Stimulated activated CD4-positive, alpha-beta T cell treated with anti-CD3 and anti-CD28 coated beads, Interleukin-4, amount 100 ng/mL, for 48 hours (primary cell): ENCODE measurements around the gene TRPV5.

ENCODE experiments used
- DNase-seq, 2 donors: peaks; one replicate each; pipeline ENCODE4 v3.0.0-alpha.2; 2020; ENCODE audit warnings: low read depth in 2 of 2

TRPV5 gene

GRCh38 chr7:142870566-142871259 lies 62.8 kb downstream of the TRPV5 start:
- DNase-seq, result no peak

DNA sequence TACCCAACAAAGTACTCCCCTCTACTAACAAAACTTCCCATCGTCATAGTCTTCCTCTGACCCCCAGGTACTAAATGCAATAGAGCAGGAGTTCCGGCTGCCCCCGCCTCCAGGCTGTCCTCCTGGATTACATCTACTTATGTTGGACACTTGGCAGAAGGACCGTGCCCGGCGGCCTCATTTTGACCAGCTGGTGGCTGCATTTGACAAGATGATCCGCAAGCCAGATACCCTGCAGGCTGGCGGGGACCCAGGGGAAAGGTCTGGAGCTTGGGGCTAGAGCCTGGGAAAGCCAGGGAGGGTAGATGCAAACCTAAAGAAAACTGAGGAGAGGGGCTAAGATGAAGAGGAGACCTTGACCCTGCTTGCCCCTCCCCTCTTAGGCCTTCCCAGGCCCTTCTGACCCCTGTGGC lies 63.4 kb downstream of the TRPV5 start:
- no peak for DNase-seq

GRCh38 chr7:142869434-142869833 lies 64.1 kb downstream of the TRPV5 start:
- no peak for DNase-seq

DNA sequence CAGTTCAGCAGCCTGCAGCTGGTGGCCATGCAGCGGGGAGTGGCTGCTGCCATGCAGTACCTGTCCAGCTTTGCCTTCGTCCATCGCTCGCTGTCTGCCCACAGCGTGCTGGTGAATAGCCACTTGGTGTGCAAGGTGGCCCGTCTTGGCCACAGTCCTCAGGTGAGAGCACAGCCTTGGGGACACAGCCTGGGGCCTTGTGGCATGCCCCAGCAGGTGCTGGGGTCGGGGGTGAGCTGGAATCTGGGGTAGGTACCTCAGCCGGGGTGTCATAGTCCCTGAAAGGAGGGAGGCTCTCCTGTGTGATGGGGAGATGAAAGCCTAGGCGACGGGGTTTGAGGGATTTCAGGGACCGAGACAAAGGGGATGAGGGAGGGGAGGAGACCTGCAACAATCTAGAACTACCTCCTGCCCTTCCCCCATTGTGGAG lies 64.5 kb downstream of the TRPV5 start:
- no peak for DNase-seq

DNA sequence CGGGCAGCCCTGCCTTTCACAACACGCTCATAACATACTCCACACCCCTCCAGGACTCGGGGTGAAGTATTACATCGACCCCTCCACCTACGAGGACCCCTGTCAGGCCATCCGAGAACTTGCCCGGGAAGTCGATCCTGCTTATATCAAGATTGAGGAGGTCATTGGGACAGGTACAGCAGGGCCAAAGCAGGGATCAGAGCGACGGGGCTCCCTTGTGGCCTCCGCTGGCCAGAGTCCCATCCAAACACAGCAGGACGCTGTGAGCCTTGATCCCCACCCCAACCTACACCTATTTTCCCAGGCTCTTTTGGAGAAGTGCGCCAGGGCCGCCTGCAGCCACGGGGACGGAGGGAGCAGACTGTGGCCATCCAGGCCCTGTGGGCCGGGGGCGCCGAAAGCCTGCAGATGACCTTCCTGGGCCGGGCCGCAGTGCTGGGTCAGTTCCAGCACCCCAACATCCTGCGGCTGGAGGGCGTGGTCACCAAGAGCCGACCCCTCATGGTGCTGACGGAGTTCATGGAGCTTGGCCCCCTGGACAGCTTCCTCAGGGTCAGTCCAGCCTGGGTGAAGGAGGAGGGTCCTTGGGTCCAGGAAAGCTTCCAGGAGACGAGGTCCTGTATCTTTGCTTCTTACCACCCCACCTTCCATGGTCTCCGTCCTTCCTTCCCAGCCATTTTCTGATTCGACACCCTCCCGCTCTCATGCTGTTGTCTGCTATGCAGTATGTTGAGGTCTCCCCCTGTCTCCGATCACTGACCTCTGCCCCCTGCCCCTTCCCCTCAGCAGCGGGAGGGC lies 65.2 kb downstream of the TRPV5 start:
- DNase-seq, result no peak

- no peak for DNase-seq
Measured at GRCh38 chr7:142867398-142868187, 66.0 kb downstream of the TRPV5 start.

DNA sequence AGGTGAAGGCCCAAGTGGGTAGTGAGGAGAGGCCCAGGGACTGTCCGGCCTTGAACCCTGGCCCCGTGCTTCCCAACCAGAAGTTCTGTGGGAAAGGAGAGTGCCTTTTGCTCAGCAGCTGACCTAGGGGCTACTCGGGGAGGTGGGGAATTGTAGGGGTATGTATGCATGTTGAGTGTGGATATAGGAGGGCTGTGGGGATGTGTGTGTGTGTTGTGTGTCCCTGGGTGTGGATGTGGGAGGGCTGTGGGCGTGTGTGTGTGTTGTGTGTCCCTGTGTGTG lies 66.5 kb downstream of the TRPV5 start:
- no peak for DNase-seq

DNA sequence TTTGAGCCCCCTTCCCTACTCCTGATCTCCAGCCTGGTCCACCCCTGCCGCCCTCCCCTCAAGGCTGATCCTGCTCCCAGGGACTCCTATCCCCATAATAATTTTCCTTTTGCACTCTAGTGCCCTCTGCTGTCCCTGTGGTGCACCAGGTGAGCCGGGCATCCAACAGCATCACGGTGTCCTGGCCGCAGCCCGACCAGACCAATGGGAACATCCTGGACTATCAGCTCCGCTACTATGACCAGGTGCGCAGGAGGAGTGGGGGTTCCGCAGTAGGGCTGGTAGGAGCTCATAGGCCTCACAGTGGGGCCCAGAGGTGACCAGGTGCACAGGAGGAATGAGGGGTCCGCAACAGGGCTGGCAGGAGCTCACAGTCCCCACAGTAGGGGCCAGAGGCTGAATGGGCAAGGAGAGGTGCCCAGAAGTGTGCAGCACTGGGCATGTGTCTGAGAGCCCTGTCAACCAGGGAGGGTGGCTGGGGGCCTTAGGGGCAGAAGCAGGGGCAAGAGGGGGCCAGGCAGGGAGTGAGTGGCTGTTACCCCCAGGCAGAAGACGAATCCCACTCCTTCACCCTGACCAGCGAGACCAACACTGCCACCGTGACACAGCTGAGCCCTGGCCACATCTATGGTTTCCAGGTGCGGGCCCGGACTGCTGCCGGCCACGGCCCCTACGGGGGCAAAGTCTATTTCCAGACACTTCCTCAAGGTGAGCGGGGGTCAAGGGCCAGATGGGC lies 67.0 kb downstream of the TRPV5 start:
- no peak for DNase-seq

- DNase-seq, result no peak
Measured at GRCh38 chr7:142865766-142866165, 67.8 kb downstream of the TRPV5 start.

DNA sequence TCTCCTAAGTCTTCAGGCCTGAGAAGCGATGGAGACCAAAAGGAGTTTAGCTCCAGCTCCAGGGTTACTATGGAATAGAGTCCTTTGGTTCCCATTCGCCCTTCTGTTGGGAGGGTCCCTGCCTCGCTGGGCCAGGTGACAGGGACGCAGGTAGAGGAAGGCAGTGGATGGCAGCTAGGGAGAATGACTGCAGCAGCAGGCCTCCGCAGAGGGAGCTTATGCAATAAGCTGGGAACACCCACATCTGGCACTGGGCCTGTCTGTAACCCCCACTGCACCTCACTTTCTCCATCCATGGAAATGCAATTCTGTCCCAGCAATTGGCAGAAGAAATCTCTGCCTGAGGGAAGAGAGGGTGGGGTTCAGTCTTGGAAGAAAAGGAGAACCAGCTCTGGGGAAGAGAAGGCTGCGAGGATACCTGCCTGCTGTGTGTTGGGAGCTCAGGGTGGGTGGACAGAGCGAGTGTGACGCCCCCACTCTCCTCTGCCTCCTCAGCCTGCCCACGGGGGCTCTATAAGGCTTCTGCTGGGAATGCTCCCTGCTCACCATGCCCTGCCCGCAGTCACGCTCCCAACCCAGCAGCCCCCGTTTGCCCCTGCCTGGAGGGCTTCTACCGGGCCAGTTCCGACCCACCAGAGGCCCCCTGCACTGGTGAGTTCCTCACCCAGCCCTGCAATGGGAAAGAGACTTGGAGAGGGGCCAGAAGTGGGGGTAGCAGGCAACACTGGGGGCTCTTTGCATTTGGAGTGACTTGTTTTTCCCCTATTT lies 68.4 kb downstream of the TRPV5 start:
- DNase-seq, result no peak

DNA sequence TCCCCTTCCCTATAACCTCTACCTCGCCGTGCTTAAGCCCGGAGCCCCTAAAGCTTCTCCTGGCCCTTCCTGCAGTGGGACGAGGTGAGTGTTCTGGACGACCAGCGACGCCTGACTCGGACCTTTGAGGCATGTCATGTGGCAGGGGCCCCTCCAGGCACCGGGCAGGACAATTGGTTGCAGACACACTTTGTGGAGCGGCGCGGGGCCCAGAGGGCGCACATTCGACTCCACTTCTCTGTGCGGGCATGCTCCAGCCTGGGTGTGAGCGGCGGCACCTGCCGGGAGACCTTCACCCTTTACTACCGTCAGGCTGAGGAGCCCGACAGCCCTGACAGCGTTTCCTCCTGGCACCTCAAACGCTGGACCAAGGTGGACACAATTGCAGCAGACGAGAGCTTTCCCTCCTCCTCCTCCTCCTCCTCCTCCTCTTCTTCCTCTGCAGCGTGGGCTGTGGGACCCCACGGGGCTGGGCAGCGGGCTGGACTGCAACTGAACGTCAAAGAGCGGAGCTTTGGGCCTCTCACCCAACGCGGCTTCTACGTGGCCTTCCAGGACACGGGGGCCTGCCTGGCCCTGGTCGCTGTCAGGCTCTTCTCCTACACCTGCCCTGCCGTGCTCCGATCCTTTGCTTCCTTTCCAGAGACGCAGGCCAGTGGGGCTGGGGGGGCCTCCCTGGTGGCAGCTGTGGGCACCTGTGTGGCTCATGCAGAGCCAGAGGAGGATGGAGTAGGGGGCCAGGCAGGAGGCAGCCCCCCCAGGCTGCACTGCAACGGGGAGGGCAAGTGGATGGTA lies 69.5 kb downstream of the TRPV5 start:
- DNase-seq, result no peak

DNA sequence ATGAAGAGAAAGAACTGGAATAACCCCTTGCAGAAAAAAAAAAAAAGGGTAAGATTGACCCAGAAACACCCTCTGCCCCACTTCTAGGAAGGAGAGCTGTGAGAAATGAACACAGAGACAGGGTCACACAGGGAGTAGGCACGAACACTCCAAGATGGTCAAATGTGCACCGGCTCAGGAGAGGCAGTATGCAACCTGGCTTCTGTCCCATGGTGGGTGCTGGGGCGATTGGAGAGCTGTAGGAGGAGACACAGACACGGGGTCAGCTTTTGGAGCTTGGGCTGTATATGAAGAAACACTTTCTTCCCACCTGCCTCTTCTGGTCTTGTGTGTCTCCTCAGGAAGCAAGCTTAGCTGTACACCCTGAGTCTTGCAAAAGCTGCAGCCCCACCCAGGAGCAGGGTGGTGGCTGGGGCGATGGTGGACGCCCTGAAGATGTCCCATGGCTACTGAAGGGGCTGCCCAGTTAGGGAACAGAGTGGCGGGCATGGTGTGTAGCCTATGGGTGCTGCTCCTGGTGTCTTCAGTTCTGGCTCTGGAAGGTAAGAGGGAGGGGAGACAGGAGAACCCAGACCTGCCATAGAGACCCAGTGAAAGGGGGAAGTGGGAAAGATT lies 70.7 kb downstream of the TRPV5 start:
- DNase-seq, result no peak

- DNase-seq, result no peak
Measured at GRCh38 chr7:142862351-142862750, 71.2 kb downstream of the TRPV5 start.

DNA sequence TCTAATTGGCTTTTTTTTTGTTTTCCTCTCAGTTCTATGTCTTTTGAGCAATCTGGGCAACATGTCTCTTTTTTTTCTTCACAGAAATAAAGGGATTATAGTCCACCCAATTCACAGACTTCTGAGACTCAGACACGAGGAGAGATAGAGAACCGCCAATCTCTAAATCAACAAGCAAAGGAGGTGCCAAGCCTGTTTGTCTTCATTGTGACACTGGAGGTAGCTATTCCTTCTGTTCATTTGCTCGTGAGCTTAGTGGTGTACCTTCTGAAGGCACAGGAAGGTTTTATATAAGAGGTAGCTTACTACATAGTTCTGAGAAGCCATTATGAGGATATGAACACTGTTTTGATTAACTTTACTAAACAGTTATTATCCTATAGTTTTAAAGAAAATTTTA lies 72.6 kb downstream of the TRPV5 start:
- DNase-seq, result no peak

GRCh38 chr7:142859829-142860228 lies 73.7 kb downstream of the TRPV5 start:
- no peak for DNase-seq

DNA sequence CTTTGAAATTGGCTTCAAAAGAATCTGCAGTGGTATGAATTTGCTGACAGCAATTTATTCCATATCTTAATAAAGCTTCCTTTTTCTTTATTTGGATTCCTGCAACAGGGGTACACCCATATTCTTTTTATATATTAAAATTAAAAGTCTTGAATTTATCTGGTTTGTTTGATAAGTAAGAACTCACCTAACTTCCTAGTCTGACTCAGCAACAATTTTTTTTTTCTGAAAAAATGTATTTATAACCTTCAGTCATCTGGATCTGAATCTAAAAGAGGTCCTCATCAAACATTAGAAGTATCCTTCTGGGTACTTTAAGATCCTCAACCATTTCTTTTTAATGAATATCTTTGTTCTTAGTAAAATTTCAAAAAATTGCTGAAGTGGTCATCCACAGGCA lies 74.1 kb downstream of the TRPV5 start:
- no peak for DNase-seq
